Stimulated activated CD4-positive, alpha-beta T cell treated with anti-CD3 and anti-CD28 coated beads, Interleukin-1b, Interleukin-23, amount 100 ng/mL, for 48 hours (primary cell): ENCODE measurements around the gene FAM120A.
"Not testable (repeated sequence)": the region's sequence is repeated elsewhere in the genome, so short reads cannot be mapped to it uniquely, and the experiment has no call there.

ENCODE experiments used
- DNase-seq: peaks from one replicate; pipeline ENCODE4 v3.0.0-alpha.2; 2020

Gene FAM120A

DNA sequence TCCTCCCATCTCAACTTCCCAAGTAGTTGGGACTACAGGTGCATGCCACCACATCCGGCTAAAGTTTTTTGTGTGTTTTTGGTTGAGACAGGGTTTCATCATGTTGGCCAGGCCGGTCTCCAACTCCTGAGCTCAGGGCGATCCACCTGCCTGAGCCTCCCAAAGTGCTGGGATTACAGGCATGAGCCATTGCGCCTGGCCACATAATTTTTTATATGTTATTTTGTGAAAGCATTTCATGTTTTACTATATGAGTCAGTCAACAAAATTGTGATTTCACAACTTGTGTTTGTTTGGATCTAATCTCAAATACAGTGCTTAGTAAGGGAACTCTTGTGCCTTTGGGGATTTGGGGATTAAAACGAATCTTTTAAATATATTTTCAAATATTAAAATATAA, 21.9 kb downstream of the FAM120A start:
- no peak for DNase-seq

DNA sequence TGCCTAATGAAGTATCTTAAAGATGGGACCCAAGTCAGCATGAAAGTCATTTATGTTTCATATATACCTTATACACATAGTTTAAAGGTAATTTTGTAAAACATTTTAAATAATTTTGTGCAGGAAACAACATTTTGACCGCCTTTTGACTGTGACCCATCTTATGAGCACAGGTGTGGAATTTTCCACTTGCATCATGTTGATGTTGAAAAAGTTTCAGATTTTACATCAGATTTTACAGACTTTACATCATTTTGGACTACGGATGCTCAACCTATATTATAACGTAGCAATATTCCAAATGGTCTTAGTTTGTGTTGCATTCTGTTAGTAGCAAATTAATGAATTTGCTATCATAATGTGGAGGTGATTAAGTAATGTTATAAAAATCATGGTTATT, 23.6 kb downstream of the FAM120A start:
- DNase-seq: no peak

DNA sequence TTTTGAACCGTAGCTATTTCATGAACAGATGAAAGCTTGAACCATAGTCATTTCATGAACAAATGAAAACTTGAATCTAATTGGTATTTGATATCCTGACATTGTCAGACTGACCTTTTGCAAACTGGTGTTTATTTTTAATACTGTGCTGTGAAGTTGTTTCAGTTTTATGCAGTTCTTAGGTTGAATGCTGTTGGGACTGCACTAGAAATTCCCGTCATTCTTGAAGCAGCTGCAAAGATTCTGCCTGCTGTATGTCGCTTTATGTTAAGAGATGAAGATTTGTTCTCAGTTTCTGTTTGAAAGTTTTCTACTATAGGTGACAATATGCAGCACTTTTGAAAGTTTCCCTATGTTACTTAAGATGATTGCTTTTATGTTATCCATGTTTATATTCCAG, 24.4 kb downstream of the FAM120A start:
- no peak for DNase-seq

DNA sequence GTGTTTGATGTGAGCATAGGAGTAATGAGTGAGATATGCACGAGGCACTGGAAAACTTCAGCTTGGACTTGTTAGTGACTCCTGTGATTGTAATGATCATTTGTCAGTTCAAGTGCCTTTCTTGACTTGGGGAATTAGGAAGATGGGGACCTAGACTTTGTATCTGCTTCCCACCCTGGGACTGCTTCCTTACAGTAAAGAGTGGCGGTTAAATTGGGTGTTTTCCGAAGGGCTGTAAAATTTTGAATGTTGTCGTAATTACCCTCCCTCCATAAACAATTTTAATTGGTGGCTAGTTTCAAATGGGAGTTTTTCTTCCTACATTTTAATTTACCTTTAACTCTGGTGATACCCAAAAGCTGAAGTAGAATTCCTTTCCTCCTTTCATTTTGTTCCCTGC, 25.4 kb downstream of the FAM120A start:
- no peak for DNase-seq

DNA sequence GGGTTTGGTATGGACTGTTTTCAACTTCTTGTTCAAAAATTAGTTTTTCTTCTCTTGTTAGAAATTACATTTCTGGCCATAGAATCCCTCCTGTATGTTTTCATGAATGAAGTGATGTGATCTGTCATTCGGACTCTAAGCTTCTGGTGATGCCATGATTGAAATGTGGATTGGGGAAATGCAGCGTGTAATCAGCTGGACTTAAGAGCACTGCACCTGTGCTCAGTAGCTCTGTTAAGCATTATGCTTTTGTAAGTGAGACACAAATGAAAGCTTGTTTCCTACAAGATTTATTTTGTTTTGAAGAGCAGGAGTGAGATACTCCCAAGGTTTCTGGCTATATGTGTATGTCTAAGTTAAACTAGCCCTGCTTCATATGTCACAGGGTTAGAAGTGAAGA, 25.9 kb downstream of the FAM120A start:
- no peak for DNase-seq

DNA sequence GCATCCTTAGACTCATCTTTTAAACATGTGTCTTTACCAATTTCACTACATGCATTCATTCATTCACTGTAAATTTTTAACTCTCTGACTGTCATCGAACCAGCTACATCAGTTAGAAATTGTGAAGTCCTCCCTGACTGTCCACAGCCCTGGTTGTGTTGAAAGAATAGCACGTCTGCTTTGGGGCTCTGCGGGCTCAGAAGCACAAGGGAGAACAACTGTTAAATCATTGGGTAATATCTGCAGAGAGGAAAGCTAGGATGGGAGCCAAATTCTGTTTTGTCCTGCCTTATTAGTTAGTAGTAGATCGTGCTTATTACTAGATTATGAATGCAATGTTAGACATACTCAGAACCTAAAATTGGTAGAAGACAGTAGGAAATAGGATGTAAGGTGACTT, 28.2 kb downstream of the FAM120A start:
- DNase-seq: no peak

DNA sequence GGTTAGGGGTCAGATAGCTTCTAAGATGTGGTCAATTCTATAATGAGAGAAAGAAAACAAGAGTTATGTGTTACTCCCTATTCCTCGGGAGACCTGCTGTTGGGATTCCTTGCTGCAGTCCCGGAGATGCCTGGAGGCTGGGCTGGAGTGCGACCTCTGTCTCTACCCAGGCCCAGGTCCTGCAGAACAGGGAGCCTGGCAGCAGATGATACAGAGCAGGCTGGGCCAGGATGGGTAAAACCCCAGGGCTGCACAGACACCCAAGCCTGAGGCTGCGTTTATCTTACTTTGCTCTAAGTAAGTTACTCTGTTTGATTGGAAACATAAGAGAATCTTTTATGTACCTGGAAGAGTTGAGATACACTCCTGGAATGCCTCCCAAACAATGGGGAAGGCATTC, 28.8 kb downstream of the FAM120A start:
- no peak for DNase-seq

DNA sequence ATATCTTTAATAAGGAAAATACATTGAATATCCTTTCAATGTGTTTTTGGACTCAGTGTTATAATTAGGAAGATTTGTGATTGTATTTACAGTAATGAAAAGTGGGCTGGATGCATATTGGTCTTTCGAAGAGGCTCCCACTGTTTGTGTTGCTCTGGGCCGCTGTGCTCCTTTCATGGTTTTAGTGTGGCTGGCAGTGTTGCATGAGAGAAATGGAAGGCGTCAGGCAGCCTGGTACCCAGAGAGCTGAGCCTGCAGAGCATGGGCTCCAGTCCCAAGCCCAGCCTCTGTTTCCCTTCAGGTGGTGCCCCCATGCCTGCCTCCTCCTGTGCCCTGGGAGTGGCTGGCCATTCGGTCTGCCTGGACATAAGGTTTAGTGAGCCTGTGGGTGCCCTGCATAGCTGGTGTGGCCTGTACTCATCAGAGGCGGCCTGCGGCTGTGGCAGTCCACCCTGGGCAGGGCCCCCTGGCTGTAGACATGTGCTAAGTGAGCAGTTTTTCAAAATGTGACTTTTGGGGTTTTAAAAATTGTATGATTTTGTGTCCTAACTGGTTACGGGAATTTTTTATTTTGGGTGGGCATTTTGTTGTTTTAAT, 29.3 kb downstream of the FAM120A start:
- DNase-seq: no peak

DNA sequence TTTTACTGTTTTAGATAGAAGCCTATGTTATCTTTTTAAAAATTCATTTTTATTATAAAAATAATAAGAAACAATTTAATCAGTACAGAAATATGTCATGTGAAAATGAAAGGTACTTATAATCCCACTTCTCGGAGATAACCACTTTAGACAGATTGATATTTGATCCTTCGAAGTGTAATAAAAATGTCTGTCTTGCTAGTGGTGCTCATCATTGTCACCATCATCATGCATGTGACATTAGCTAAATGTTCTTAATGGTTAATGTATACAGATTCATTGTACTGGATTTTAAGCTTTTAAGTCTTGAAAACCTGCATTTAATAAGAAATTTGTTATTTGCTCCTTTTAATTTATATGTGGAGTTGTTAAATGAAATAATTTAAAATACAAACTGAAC, 32.0 kb downstream of the FAM120A start:
- no peak for DNase-seq

DNA sequence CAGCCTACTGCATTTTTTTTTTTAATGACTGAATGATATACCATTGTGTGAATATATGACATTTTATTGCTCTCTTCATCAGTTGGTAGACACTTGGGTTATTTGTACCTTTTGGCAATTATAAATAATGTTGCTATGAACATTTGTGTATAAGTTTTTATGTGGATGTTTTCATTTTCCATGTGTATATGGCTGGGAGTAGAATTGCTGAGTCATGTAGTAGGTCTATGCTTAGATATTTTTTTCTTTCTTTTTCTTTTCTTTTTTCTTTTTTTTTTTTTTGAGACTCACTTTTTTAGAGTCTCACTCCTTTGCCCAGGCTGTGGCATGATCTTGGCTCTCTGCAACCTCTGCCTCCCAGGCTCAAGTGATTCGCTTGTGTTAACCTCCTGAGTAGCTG, 34.8 kb downstream of the FAM120A start:
- no peak for DNase-seq

DNA sequence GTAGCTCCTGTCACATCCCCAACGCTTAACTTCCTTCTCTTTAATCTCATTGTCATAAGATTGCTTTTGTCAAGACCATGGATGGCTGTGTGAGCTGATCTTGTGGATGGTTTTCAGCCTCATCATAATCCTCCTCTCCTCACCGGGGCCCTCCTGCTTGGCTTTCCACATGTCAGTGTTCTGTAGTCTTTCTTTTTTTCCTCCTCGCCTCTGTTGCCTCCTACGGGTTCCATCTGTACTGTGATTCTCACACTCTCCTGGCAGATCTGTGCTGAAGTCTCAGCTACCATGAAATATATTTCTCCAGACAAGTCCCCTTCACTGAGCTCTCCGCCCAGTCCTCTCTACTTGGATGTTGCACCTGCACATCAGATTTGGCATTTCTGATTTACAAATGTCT, 36.8 kb downstream of the FAM120A start:
- DNase-seq: no peak

DNA sequence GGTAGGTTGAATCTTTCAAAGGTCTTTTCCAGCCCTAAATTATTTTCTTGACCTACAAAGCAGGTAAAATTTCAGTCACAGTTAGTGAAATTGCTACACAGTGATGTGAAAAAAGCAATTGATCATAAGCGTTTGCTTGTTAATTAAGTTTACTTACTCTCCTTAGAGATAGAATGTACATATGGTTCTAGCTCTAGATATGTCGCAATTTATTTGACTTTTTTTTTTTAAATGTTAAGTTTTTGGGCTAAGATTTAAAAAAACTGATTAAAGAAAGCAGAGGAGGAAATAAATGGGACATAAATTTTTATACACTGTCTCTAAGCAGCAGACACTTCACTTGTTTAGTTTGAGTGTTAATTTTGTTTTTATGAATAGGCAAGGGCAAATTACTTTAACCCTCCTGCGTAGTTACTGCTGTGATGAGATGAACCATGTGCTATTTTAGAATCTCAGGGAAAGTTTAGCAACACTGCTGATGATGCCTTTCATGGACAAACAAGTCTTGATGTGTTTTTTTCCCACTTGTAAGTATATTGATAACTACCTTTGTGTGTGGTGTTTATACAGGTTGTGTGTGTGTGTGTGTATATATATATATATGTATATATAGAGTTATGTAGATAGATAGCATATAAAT, 40.2 kb downstream of the FAM120A start:
- no peak for DNase-seq

DNA sequence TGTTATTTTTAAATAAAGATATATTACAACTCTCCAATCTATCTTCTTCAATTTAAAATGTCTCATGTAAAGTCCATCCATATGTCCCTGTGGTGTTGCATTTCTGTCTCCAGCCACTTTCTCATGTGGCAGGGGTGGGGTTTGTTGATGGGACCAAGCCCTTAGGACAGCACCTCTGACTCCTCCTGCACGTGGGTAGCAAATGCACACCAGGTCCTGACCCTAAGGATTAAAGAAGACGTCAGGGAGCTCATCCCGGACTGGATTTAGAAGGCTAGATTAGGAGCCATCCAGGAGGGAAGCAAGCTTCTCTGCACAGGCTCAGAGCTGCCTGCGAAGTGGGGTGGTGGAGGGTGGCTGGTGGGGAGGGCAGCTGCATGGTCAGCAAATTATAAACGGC, 40.8 kb downstream of the FAM120A start:
- DNase-seq: no peak

DNA sequence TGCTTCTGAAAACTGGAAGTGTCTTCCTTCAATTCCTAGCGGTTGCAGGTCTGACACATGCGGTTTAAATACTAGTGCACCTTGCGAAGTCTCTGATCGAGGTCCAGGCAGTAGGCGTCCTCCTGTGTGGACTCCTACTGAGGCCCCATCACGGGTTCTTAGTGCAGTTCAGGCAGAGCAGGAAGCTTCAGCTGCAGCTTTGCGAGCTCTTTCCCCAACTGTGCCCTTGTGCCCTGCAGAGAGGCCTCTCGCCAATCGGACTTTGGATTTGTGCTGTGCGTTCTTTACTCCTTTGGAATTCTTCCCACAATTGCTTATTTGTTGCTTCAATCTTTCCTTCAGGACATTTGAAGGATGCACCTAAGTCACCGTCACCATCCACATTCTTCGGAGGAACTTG, 42.5 kb downstream of the FAM120A start:
- no peak for DNase-seq

DNA sequence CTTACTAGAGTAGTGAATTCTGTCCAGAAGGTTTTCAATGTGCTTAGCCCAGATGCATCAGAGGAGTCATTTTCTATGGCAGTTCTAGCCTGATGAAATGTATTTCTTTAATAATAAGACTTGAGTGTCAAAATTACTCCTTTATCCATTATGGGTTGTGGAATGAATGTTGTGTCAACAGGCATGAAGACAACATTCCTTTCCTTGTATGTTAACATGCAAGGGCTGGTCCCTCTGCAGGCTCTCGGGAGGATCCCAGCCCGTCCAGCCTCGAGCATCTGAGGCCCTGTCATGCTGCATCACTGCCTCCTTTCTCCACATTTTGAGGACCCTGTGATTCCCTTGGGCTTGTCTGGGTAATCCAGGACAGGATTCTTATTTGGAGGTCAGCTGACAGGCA, 44.8 kb downstream of the FAM120A start:
- no peak for DNase-seq

DNA sequence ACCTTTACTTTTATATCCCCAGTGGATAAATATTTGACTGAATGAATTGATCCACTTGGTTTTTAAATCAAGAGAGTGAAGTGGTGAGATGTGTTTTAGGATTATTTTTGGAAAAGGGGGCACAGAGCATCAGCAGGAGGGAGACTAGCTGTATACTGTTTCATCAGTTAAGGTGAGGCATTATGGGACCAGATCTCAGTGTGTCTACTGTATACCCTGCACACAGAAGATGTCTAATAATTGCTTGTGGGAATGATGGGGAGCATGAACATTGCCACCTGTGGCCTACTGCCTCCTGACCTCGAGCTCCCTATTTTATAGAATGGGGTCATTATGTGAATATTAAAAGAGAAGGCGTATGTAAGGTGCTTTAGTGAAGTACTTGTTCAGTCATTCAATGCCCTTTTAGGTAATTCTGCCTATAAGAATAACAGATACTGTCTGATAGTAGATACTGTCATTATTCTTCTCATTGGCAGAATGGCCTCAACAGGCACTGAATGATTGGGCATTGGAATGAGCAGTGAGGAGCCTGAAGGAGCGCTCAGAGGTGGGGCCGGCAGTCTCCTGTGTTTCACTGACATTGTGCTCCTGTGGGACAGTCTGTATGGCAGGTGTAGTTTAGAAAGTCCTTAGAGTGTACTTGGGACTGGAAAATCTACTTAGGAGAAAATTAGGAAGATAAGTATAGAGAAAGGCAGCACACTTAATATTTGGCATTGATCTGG, 49.2 kb downstream of the FAM120A start:
- DNase-seq: no peak

DNA sequence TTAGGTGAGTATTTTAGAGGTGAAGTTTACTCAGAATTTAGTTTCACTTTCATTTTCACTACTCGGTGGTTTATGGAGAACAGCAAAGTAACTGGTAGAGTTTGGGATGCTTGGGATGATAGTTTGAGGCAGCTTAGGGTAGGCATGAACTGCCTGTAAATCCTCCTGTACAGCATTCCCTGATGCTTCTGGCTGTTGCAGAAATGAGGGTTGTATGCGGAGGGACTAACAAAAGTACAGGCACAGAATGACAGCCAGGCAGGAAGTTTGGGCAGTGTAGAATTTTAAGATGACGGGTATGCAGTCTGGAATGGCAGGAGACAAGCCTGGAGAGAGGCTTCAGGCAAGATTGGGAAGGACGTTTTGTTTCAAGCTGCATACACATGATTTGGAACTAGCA, 49.9 kb downstream of the FAM120A start:
- no peak for DNase-seq

DNA sequence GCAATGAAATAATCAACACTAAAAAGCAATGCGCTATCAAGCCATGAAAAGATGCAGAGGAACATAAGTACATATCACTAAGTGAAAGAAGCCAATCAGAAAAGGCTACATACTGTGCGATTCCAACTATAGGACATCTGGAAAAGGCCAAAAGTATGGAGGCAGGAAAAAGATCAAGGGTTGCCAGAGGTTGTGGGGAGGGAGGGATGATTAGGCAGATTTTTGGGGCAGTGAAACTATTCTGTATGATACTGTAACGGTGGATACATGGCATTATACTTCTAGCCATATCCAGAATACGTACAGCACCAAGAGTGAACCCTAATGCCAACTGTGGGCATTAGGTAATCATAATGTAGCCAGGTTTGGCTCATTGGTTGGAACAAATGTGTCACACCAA, 51.9 kb downstream of the FAM120A start:
- DNase-seq: no peak

DNA sequence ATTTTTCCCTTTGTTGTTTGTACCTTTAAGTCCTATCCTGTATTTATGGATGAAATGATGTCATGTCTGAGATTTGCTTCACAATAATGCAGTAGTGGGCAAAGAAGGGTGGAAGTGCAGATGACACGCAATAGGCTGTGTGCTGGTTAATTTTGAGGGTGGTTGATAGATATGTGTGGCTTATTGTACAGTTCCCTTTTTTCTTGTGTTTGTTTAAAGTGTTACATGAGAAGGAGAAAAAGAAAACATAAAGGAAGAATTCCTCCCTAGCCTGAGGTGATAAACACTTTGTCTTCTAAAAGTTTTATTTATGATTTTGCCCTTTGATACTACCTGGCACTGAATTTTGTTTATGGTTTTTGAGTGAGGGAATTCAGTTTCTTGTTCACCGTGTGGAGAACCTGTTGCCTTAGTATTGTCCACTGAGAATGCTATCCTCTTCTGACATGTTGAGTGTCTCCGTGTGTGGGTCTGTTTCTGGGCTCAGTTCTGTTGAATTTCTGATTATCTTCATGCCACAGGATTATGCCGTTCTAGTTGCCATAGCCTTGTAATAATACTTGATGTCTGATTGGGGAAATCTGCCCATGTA, 54.2 kb downstream of the FAM120A start:
- no peak for DNase-seq

DNA sequence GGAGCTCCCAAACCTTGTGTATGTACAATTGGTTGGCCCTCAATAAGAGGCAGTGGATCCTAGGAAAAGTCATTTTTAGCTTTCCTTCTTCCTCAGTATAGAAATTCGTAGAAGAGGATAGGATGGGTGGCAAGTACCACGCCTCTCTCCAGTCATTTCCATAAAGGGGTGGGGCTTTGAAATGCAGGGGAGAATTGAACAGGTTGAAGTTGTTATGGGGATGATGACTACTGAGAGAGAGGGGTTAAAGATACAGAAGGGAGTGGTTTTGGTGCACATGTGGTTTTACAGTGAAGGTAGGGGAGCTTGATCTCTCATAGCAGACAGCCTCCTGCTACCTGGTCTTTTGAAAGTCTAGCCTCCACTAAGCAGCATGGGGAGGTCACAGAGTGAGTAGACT, 56.3 kb downstream of the FAM120A start:
- no peak for DNase-seq

DNA sequence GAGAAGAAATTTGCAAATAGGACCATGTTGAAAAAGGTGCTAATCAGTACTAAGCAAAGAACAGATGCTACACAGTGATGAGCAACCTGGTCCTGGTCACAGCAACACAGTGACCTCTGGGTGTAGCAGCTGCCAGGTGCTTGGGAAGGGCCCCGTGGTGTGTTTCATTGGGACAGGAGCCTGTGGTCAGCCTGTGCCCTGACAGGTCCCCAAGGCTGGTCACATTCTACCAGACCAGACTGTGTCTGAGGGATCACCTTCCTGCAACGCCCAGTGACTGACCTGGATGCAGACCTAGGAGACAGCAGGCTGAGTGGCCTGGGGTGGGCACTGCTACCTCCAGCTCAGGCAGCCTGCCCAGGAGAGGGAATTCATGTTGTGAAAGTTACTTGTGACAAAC, 56.7 kb downstream of the FAM120A start:
- DNase-seq: no peak

DNA sequence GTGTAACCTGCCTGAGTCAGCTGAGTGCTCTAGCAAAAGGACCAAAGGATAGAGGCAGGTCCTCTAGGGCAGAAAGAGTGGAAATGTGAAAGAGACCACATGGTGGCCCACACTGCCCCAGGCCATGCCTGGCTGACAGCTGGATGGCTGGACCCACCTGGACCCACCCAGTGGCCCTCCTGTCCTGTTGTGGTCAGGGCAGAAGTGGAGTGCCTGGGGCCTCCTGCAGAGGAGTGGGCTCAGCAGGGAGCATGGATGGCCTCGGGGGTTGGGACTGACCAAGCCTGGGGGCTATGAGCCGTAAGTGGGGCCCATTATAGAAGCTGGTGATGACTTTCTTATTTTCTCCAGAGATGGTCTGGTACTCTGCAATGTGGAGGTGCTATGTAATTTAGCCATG, 57.6 kb downstream of the FAM120A start:
- DNase-seq: no peak

DNA sequence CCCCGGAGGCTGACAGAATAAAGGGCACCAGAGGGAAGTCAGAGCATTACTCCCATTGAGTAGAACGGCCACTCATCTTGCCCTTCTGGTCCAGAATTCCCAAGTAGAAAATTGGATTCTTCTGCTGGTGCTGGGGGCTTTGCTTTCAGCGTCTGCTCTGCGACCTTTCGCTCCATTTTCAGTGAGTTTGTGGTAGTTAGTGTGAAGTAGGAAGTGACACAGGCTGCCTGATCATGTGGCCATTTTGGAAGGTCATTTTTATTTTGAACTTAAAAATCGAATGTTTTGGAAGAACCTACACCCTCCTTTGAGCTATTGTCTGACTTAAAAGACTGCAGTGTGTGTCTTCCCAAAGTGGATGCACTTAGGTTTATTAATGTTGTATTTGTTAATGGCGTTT, 58.6 kb downstream of the FAM120A start:
- no peak for DNase-seq

DNA sequence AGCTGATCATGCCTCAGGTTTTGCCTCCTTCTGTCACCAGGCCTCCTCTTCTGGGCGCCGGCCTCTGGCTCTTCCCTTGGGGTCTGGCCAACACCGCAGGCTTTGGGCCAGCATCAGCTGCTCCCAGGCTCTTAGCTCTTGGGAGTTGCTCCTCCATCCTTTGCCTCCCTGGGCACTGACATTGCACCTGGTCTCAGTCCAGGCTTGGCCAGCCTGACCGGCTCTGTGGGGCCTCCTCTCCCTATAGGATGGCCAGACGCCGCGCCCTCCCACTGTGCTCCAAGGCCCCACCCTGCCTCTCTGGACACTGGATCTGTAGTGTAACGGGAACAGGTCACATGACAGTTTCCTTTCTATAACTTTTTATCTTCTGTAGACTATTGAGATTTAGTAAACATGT, 59.7 kb downstream of the FAM120A start:
- DNase-seq: not testable (repeated sequence)
